Stomach (tissue), 9 donors: ENCODE measurements around the gene LRP1B. TPM values are rescaled to one million over a fixed set of nuclear protein-coding genes. Genes with fewer than 3 reads are reported as not detected.
A peak's percentile ranks its signal among the peaks of the same experiment; 100 is the strongest.

Experiments
- DNase-seq, 2 donors: peaks; one replicate each; pipeline versions ENCODE4 v3.0.0 to v3.0.0-alpha.2; 2013 to 2019
- H3K27ac ChIP-seq, 5 donors: fragments of 200-600 bp in 4 of 5; sonication (generic) in 4 of 5; one replicate each; pipeline ENCODE4 v1.5.1; 2013 to 2019; ENCODE audit warnings: mild to moderate bottlenecking in 1 of 5, moderate library complexity in 1 of 5
- H3K27me3 ChIP-seq, 3 donors: fragments of 200-600 bp; sonication (generic); one replicate each; pipeline ENCODE4 v1.5.1; 2017 to 2019; ENCODE audit warnings: mixed run types in 1 of 3
- H3K36me3 ChIP-seq, 4 donors: fragments of 200-600 bp; sonication (generic); 1 replicate in 3 of 4; 2 replicates in 1 of 4; pipeline ENCODE4 v1.5.1; 2016 to 2019
- H3K4me1 ChIP-seq, 4 donors: fragments of 200-600 bp; sonication (generic); one replicate each; pipeline ENCODE4 v1.5.1; 2016 to 2019
- H3K4me3 ChIP-seq, 4 donors: fragments of 200-600 bp; sonication (generic) in 3 of 4; one replicate each; pipeline ENCODE4 v1.5.1; 2016 to 2019; ENCODE audit warnings: mild to moderate bottlenecking in 1 of 4
- H3K9me3 ChIP-seq, 4 donors: fragments of 200-600 bp; sonication (generic); one replicate each; pipeline ENCODE4 v1.5.1; 2016 to 2019
- EP300 ChIP-seq: sonication (generic); formaldehyde crosslinking; IDR thresholded peaks from one replicate; pipeline ENCODE4 v1.6.1; 2017; ENCODE audit warnings: antibody characterized with exemption
- POLR2A ChIP-seq, 4 donors: fragments of 450-650 bp; IDR thresholded peaks; one replicate each; pipeline ENCODE4 v1.6.1; 2016; ENCODE audit warnings: antibody characterized with exemption in 4 of 4, control low read depth in 2 of 4, mild to moderate bottlenecking in 1 of 4, moderate library complexity in 1 of 4
- POLR2AphosphoS5 ChIP-seq, 3 donors: sonication (generic); formaldehyde crosslinking; IDR thresholded peaks; one replicate each; pipeline ENCODE4 v1.6.1; 2016; ENCODE audit warnings: antibody characterized with exemption in 3 of 3
- WGBS, 5 donors: extraction: QIAGEN DNeasy Blood & Tissue Kit in 3 of 5; methylation state at CpG; one replicate each; pipeline versions ENCODE4 v1.1.5 to v1.1.7; 2013 to 2018; 5-methylcytosine and 5-hydroxymethylcytosine counted together
- intact Hi-C: fragments of 100-400 bp; cut with DNase I; formaldehyde crosslinking; loops from one replicate; pipeline ENCODE4 v1.15.1; 2023; ENCODE audit warnings: low total_unique reads
- polyA plus RNA-seq, 3 donors: library from polyadenylated mRNA; stranded (reverse); fragments of 200-250 nt; gene quantifications; one replicate each; pipeline ENCODE4 v1.2.3, GENCODE V29; 2013
- total RNA-seq, 5 donors: library from RNA; depleted of rRNA; stranded (reverse); fragments of >200 nt; gene quantifications; one replicate each; pipeline versions ENCODE4 v1.1.0 to v1.2.3, GENCODE V29; 2014 to 2016
- TF ChIP-seq, protein P1 (sequence below), 7 experiments: fragments of 450-650 bp in 4 of 7; fragments of 200-600 bp in 3 of 7; sonication (generic) in 3 of 7; IDR thresholded peaks; one replicate each; pipeline ENCODE4 v1.5.1; 2016 to 2019; ENCODE audit warnings: antibody characterized with exemption in 7 of 7, control low read depth in 2 of 7, mild to moderate bottlenecking in 1 of 7
- donor health status: healthy with polysubstance abuse.
- donor health status: Bipolar disorder and iron deficiency.
- donor health status: healthy.

Gene LRP1B
- total and polyA plus RNA-seq, 8 donors = under 0.01 to 9.0 (median 0.38) TPM

DNA sequence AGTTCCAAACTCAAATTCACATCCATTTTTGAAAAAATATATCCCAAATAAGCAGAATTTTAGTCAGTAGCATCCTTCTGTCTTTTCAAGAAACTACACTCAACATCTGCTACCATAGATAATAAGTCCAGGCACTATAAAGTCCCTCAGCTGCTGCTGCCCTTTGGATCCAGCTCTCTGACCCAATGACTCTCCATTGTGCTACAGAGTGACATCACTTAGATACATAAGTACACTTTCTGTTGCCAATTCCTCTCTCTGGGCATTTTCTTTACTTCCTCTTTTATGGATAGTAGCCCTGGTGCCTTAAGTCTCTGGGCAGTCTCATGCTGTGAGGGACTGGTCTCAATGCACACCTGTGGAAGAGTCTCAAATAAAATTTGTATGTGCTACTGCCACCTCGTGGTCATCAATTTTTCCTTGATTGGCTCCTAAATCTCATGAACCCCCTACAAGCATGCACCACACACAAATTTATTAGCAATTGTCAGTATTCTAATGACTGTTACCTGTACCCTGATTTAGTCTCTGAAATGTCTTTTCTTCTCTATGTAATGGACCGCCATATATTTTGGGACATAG, 219.2 kb downstream of the LRP1B start:
- TF ChIP-seq POLR2A (IDR thresholded peaks at IDR 0.05) = no peak
- TF ChIP-seq, protein P1, sequence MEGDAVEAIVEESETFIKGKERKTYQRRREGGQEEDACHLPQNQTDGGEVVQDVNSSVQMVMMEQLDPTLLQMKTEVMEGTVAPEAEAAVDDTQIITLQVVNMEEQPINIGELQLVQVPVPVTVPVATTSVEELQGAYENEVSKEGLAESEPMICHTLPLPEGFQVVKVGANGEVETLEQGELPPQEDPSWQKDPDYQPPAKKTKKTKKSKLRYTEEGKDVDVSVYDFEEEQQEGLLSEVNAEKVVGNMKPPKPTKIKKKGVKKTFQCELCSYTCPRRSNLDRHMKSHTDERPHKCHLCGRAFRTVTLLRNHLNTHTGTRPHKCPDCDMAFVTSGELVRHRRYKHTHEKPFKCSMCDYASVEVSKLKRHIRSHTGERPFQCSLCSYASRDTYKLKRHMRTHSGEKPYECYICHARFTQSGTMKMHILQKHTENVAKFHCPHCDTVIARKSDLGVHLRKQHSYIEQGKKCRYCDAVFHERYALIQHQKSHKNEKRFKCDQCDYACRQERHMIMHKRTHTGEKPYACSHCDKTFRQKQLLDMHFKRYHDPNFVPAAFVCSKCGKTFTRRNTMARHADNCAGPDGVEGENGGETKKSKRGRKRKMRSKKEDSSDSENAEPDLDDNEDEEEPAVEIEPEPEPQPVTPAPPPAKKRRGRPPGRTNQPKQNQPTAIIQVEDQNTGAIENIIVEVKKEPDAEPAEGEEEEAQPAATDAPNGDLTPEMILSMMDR (IDR thresholded peaks at IDR 0.05) = peak in 1 of 7 experiments; percentile 9
- TF ChIP-seq EP300 = no peak
- peaks cover 0 to 5% (median 0%) of the 10 kb centered on the region in 4 donors for H3K9me3 ChIP-seq
- intact Hi-C loops = no loop called here
- no peaks in the 10 kb centered on the region for H3K36me3 ChIP-seq
- no peak overlapping the region for H3K4me3 ChIP-seq
- no peak overlapping the region for H3K27ac ChIP-seq
- H3K27me3 ChIP-seq = no peaks in the 10 kb centered on the region
- H3K4me1 ChIP-seq = no peaks in the 10 kb centered on the region
- peak; percentile 27 to 53 for DNase-seq
- WGBS, 5 donors = 36 to 42% (median 40%) methylated on average over 2 of the region's 2 CpGs

DNA sequence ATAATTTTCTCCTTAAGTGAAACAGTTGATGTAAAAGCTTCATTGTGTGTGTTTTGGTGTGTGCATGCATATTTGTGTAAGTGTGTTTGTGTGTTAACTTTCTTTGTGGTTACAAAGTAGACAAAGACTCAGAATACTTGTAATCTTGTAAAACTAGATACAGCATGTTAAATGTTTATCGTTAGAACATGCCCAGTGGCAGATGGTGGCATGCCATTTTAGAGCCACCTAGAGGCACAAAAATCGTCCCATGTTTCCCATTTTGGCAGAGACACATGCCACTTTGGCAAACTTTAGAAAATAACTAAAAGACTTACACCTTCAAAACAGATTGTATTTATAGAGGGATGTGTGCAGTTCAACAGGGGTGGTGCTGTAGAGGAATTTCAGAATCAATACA, 224.1 kb downstream of the LRP1B start:
- no peak for DNase-seq
- H3K27me3 ChIP-seq = no peaks in the 10 kb centered on the region
- 24 to 51% (median 45%) methylated on average over 2 of the region's 2 CpGs for whole genome bisulfite sequencing, 5 donors
- no peak overlapping the region for H3K27ac ChIP-seq
- H3K9me3 ChIP-seq = no peaks in the 10 kb centered on the region
- H3K4me3 ChIP-seq = no peak overlapping the region
- intact Hi-C loops = no loop called here
- H3K4me1 ChIP-seq = no peaks in the 10 kb centered on the region
- TF ChIP-seq, protein P1 (IDR thresholded peaks at IDR 0.05) = no peak
- TF ChIP-seq EP300 (no peak), POLR2A (IDR thresholded peaks at IDR 0.05) (no peak), POLR2AphosphoS5 (IDR thresholded peaks at IDR 0.05) (no peak)
- no peaks in the 10 kb centered on the region for H3K36me3 ChIP-seq

DNA sequence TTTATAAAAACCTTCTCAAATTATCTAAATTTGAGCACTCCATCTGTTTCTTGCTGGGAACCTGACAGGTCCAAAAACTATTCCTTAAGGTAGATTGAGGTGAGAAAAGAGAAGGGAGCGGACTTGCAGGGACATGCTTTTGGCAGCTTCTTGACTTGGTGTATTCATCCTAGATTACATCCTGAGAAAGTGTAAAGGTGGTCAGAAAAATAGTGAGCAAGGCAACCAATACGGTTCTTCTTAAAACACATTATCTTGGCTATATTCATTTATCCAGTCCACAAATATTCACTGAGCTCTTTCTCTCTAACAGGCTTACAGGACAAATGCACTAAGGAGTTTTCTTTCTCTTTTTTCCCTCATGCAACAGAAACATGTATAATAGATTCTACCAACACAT, 230.0 kb downstream of the LRP1B start:
- Histone ChIP-seq H3K4me3 (no peak overlapping the region), H3K4me1 (no peaks in the 10 kb centered on the region), H3K27me3 (no peaks in the 10 kb centered on the region), H3K36me3 (no peaks in the 10 kb centered on the region), H3K9me3 (no peaks in the 10 kb centered on the region), H3K27ac (no peak overlapping the region)
- intact Hi-C loops = no loop called here
- WGBS, 5 donors = 91 to 96% (median 95%) methylated on average over 2 of the region's 2 CpGs
- DNase-seq = no peak
- no peak for TF ChIP-seq EP300
- TF ChIP-seq POLR2AphosphoS5 (IDR thresholded peaks at IDR 0.05) = no peak

DNA sequence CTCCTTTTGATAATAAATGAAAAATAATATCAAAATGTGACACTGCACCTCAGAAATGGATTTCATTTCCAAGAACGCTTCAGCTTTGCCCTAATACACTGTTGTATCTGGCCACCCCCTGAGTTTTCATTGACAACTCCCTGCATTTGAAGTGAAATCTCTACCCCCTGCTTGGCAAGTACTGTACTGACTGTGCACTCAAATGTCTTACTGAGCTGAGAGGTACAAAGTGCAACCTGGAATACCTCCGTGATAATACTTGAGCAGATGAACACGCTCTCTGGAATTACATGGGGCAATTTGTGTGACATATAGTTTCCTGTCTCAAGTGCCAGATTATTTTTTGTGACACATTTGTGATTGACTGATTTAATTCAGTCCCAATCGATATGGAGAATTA, 231.1 kb downstream of the LRP1B start:
- H3K4me1 ChIP-seq = no peaks in the 10 kb centered on the region
- no peak overlapping the region for H3K27ac ChIP-seq
- H3K36me3 ChIP-seq = no peaks in the 10 kb centered on the region
- intact Hi-C loops = no loop called here
- WGBS, 5 donors = 57 to 72% (median 62%) methylated on average over 4 of the region's 4 CpGs
- H3K9me3 ChIP-seq = no peaks in the 10 kb centered on the region
- TF ChIP-seq, protein P1 (IDR thresholded peaks at IDR 0.05) = no peak
- TF ChIP-seq POLR2AphosphoS5 (IDR thresholded peaks at IDR 0.05) (no peak), EP300 (no peak), POLR2A (IDR thresholded peaks at IDR 0.05) (no peak)
- no peak overlapping the region for H3K4me3 ChIP-seq
- H3K27me3 ChIP-seq = no peaks in the 10 kb centered on the region
- DNase-seq = peak in 1 of 2 donors; percentile 3

DNA sequence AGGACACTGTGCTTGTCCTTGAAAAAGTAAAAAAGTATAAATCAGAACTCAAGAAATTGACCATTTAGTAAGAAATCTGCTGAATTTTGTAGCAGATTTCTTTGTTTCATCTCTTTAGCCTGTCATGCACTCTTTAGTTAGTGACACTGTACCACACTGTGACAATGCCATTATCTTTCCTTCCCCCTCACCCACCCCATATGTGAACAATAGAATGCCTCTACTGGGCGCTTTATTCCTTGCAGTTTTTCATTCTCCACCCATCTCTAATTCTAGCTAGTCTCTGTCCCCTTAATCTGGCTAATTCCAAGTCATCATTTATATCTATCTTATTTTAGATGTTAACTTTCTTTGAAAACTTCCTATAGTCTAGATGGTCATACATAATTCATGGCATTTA, 241.0 kb downstream of the LRP1B start:
- WGBS, 5 donors = 68 to 79% (median 74%) methylated on average over 1 of the region's 1 CpG
- Histone ChIP-seq H3K9me3 (no peaks in the 10 kb centered on the region), H3K4me1 (no peaks in the 10 kb centered on the region), H3K4me3 (no peak overlapping the region), H3K27ac (no peak overlapping the region), H3K36me3 (no peaks in the 10 kb centered on the region), H3K27me3 (no peaks in the 10 kb centered on the region)
- TF ChIP-seq, protein P1 (IDR thresholded peaks at IDR 0.05) = no peak
- TF ChIP-seq POLR2AphosphoS5 (IDR thresholded peaks at IDR 0.05) (no peak), EP300 (no peak), POLR2A (IDR thresholded peaks at IDR 0.05) (no peak)
- no peak for DNase-seq
- intact Hi-C loops = no loop called here
